Retina (tissue), 1 donor: ENCODE data around the gene CNST.
"Not testable (repeated sequence)": the region's sequence is repeated elsewhere in the genome, so short reads cannot be mapped to it uniquely, and the experiment has no call there.

ENCODE experiments used
- DNase-seq: peaks from one replicate; pipeline ENCODE4 v3.0.0-alpha.2; 2016

The CNST gene

DNA sequence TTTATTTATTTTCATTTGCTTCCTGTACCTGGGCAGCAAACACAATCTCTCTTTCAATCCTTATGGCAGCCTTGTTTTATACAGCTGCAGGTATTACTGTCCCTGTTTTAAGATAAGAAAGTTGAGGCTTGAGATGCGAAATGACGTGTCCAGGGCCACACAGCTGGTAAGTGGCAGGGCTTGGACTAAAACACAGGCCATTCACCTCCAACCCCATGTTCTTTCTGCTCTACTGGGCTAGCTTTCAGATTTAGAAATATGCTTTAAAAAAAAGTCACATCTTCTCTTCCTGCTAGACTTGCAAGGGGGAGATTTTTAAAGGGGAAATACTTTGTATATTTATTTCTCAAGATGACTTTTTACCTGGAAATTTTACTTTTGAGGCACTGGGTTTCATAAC is 62.8 kb downstream of the CNST start:
- DNase-seq: no peak

DNA sequence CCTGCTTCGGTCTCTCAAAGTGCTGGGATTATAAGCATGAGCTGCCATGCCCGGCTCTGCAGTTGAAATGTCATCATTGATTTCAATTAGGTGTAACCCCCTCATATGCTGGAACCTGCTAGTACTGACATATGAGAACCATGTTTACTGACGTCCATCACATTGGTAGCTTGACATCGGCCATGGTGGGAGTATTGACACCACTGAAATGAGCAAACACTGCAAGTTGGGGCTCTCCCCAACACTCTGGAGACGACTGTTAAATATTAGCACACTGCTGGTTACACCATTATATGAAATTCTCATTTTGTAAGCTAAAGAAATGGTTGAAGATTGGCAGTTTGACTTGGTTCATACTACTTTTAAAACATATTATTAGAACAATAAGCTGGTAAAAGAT is 63.7 kb downstream of the CNST start:
- no peak for DNase-seq

DNA sequence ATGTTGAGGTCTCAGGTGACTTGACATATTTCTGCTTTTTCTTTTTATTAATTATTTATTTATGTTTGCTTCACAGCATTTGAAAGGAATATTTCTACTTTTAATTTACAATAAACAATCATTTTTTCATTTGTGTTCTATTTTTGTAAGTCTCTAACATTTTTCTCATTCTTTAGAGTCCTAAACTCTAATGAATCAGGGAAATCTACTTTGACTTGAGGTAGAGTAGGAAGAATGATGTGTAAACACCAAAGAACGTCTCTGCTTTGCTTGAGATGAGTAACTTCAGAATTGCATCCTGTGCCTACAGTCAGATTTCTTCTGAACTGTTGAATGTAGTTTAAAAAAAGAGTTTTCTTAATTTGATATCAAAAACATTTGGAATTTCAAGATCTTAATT is 65.2 kb downstream of the CNST start:
- DNase-seq: no peak

DNA sequence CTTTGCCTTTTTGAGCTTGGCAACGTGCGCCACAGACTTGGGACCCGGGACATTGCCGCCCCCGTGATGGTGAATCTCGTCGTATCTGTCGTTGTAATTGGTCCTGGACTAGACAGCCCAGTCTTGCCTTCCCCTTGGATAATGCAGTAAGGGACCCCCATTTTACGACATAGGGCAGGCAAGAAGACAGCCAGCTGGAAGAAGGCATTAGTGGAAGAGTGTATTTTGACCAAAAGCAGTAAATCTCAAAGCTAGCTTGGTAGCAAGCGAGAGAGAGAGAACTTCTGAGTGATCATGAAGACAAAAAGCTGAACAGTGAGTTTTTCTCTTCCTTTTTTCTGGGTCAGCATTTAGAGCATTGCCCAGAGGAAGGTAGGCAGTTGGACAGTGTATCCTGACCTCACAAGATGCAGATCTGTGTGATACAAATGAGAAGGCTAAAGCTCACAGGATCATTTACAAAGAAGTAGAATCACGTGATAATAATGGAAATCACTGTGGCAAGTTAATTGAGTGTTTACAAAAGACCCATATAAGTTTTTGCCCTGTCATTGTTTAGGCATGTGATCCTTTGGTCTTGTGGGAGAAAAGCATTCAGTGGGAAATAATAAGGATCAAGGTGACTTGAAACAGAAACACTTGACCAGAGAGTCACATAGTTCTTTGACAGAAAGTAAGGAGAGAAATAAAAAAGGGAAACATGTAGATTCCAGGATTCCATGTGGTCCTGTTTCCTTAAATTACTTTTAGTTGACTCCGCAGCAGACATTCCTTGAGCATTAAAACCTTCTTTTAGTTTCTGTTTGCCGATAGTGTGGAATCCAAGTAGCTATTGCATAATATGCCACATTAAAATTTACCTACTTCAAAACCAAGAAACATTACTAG is 66.3 kb downstream of the CNST start:
- DNase-seq: no peak

DNA sequence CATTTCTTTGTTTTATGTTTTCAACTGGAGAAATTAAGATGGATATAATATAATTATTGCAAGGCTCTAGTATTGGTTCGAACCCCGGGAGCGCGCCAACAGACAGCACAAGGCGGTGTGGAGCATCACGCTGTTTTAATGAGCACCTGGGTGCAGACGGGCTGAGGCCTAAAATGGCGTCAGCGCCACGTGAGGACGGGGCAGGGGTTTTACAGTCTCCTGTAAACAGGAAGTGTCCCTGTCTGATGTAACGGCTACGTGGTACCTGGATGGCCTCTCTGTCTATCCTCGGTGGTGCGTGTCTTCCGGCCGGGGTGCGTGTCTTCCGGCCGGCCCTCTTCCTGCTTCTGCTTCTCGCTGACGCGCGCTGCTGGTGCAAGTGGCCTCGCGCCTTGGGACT is 68.4 kb downstream of the CNST start:
- DNase-seq: not testable (repeated sequence)

DNA sequence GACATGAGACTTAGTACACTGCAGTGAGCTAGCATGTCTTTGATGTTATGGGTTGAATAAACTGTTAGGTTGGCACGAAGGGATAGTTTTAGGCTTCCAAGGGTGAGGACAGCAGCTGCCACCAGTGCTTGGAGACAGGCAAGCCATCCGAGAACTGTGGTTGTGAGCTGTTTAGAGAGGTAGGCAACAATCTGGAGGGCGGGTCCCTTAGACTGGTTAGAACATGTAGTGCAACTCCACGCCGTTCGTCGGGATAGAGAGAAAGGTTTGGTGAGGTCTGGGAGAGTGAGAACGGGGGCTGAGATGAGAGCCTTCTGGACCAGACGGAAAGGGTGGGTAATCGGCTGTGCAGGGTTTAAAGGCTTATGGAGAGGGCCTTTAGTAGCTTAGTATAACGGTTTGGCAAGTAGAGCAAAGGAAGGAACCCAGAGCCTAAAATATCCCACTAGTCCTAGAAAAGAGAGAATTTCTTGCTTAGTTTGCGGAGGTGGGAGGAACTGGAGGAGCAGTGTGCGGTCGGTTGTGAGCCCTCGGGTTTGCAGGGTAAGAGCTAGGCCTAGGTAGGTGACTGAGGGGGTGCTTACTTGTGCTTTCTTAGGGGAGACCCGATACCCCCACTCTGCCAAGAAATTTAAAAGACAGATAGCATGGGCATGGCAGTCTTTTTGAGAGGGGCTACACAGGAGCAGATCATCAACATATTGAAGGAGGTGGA is 72.8 kb downstream of the CNST start:
- DNase-seq: no peak

DNA sequence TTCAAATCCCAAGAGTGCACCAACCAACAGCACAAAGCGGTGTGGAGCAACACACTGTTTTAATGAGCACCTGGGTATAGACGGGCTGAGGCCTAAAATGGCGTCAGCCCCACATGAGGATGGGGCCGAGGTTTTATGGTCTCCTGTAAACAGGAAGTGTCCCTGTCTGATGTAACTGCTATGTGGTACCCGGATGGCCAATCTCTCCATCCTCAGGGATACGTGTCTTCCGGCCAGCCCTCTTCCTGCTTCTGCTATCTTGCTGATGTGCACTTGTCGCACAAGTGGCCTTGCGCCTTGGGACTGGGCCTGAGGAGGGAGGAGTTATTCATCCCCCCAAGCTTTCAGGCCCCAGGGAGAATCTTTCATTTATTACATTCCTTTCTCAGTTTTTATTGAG is 73.5 kb downstream of the CNST start:
- no peak for DNase-seq

DNA sequence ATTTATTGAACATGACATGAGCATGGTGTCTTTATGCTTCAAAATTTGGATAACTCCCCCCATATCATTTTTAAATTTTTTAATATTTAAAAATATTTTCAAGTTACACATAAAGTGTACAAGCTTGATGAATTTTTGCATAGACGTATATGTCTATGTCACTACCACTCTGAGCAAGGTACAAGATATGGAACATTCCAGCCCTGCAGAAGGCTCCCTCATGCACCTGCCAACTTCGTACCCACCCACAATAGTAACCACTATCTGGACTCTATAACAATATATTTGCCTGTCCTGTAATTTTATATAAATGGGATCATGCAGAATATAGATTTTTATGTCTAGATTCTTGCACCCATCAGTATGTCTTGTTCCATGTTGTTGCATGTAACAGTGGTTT is 74.5 kb downstream of the CNST start:
- no peak for DNase-seq

DNA sequence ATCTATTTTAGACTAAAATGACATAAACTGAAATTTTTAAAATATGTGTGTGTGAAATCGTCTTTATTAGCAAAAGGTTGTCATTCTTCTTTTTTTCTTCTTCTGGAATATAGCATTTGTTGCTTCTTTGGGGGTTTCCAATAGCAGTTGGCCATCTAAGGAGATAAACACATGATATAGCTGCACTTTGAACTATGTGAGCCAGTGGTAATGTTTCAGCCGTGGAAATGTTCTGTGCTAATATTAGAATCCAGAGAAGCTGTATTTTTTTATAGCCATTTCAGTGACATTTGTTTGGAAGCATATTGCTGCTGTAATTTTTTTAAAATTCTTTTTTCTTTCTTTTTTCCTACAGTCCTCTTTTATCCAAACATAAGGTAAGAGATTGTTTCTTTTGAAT is 75.1 kb downstream of the CNST start:
- no peak for DNase-seq

DNA sequence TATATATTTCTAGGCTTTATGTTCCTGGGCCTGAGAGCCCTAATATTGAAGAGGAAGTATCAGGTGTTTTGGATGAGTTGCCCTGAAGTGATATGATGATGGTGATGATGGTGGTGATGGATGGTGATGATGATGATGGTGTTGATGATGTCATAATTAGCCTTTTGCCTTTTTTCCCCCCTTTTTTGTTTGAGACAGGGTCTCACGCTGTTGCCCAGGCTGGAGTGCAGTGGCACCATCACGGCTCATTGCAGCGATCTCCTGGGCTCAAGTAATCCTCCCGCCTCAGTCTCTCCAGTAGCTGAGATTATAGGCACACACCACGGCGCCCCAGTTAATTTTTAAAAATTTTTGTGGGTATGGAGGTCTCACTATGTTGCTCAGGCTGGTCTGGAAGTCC is 76.5 kb downstream of the CNST start:
- no peak for DNase-seq

DNA sequence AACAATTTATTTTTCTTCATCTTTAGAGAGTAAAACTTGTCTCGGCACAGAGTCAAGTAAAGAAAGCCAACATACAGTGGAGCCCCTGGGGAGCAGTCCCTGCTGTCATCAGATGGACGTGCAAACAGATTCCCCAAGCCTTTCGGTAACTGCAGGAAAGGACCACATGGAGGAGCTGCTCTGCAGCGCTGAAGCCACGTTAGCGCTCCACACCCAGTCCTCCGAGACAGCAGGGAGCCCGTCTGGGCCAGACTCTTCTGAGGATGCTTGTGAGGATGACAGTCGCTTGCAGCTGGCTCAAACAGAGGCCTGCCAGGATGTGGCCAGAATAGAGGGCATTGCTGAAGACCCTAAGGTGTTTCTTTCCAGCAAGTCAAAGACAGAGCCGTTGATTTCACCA is 80.9 kb downstream of the CNST start:
- peak; percentile 74 for DNase-seq

DNA sequence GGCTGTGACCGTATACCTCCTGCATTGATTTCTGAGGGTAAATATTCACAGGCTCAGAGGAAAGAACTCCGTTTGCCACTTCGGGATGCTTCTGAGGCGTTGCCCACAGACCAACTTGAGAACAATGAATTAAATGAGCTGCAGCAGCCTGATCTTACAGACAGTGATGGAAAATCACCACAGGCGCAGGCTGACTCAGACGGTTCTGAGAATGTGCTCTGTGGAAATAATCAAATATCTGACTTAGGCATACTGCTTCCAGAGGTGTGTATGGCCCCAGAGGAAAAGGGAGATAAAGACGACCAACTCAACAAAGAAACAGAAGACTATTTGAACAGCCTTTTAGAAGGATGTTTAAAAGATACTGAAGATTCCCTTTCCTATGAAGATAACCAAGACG is 81.3 kb downstream of the CNST start:
- DNase-seq: no peak

DNA sequence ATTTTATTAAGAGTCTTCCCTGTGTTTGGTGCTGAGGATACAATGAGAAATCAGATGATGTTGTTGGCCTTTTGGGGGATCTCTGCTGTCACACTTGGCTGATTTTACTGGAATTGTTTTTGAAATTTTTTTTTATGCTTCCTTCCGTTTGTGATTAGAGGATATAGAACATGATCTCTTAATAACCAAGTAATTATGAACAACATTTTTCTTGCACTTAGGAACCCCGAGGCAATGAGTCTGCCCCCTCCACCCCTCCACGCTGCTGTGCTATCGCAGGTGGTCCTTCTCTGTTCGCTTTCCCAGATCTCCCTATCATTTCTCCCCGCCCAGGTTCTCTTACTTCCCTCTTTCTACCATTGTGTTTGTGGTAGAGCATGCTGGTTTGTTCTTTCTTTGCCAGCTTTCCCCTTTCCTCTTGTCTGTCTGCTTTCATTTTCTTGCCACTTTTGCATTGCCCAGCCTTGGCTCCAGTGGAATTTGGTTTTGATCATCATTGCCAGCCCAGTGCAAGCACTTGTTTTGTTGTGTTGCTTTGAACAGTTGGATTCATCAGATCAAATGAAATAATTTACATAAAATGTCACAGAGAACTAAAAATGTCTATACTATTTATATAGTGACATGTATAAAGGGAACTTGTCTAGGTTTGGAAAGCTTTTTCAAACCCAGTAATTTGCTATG is 84.9 kb downstream of the CNST start:
- no peak for DNase-seq

DNA sequence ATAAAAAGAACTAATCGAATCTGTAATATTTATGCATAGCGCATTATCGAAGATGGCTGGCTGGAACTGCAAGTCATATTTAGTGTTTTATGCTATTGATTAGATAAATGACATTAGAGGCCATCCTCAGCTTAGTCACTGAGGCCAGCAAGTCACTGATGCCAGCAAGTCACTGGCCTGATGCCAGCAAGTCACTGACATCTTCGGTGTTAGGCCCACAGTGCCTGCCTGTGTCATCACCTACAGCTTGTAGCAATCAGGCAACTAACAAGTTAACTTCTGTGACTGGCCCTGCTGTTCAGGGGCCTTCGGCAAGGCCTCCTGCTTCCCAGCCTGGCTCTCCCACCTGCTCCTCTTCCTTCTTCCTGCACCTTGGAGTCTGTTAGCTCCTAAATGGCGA is 92.3 kb downstream of the CNST start:
- DNase-seq: no peak

DNA sequence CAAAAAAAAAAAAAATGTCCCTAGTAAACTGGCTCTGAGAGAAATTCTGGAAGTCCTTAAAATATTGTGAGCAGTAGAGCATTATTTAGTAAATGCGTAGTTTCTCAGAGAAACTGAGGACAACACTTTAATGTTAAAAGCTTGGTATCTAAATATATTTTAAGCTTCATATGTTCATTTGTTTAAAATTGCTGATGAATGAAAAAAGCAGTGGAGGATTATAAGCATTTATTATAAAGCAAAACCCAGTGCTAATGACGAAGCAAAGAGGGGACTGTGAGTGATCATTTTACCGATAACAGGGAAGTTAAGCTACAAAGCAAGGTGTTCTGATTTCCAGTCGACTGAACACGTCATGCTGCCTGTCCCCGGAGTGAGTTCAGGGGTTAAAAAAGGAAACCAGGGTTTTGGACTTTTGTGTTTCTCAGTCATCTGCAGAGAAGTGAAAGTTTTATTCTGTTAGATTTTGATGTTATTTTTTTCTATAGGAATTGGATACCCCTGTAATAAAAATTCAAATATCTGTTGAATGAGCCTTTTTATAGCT is 93.4 kb downstream of the CNST start:
- no peak for DNase-seq

DNA sequence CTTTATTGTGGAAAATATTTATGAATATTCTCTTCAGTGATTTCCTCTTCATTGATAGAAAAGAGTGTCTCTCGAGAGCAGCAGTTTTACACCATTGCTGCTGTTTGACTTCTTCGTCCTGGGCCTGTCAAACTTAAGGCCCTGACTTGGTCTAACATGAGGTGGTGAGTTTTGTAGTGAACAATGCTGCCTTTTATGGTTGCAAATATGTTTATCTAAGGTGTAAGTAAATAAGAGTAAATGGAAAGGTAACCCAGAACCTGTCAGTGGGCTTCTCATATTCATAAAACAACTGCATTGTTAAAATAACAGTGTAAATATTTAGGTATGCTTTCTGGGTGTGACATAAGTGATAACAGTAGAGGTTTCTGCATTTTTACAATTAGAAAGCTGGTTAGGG is 95.2 kb downstream of the CNST start:
- no peak for DNase-seq

DNA sequence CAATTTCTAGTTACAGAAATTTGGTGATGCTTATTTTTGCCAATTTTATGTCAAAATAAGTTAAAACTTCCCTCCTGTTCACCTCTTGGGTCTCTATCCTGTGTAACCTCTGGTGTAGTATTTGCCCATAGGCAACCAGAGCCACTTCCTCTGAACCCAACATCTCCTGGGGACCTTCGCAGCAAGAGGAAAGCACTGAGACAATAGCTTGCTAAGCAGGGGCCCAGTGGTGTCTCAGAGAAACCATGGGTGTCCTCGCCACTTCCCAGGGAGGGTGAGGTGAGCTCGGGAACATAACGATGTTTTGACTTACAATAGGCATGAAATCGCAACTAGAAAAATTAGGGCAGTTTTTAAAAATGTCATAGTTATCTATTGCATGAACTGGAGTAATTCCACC is 101.5 kb downstream of the CNST start:
- DNase-seq: no peak

DNA sequence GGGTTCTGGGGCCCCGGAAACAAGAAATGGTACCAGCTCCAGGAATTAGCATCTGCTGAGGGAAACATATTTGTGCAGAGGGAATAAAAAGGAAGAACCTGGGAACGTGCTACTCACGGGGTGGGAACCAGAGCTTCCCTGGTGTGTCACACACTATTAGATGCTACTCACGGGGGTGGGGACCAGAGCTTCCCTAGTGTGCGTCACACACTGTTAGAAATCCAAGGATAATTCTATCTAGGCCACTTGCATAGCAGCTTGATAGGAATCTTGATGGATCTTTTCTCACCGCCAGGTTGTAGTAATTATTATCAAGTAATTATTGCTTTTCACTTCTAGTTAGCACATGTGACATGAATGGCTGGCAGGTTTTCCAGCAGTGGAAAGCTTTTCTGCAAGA is 103.4 kb downstream of the CNST start:
- DNase-seq: no peak

DNA sequence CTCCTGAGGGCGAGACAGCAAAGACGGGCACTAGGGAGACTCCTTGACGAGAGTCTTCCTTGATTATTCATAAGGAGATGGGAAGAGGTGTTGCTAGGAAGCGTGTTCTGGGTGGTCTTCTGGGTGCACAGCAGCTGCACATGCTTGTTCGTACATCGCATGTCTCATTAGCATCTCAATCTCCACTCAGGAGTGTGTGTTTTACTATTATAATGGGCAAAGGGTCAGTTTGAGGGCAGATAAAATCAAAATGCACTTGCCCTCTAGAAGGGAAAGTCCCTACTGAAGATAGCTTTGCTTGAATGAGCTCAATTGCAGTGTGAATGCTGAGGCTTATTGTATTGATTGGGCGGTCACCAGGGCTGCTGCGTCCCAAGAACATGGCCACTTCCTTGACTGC is 107.8 kb downstream of the CNST start:
- no peak for DNase-seq

DNA sequence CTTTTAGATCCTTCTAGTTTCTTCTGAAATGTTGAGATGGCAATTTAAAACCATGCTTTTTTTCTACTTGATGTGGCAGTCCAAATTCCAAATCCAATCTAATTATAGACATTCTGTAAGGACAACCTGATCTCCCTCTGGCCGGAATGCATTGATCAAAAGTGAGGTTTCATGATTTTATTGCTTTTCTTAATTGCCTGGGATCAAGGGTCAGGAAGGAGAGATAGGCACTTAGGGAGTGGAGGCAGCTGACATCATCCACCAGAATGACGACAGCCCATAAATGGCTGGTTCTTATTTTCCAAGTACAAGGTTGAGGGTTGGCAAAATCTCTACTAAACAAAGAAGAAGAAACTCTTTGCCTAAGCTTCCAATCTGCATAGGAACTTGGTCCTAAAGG is 111.6 kb downstream of the CNST start:
- DNase-seq: no peak

DNA sequence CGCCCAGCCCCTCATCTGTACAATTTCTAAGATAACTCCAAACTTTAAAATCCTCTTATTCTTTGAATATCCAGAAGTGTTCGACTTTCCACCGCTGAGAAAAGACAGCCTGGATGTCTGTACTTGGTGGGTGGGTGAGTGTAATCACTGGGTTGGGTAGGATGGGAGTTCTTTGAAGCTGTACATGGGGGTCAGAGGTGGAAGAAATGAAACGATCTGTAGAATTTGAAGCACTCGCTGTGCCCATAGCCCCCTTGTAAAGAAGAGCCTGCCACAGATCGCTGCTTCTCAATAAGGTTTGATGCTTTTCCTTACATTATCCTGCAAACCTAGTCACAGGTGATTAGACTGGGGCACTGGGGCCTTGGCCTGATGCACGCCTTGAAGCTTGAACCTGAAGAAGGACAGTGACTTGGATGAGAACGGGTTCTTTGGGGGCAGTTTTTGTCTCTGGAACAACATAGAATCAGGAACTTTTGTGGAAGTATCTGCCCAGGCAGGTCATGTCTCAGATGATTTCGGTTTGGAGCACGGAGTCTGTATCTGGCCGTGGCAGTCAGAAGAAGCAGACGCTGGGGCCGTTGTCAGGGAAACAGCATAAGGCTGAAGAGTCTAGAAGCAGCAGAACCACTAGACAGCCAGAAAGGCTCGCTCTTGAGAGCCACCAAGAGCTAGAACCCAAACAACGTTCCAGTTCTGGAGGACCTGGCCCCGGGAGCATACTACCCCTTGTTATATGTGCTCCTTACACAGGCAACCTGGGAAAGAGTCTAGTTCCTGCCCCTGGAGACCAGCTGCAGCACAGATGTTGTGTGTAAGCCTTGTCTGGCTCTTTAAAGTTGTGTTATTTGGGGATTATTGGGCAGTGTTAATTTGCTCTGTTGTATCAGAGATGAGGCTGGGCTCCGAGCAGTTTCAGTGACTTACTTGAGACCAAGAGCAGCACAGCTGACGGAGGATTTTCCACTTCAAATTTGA is 112.8 kb downstream of the CNST start:
- peak; percentile 12 for DNase-seq

DNA sequence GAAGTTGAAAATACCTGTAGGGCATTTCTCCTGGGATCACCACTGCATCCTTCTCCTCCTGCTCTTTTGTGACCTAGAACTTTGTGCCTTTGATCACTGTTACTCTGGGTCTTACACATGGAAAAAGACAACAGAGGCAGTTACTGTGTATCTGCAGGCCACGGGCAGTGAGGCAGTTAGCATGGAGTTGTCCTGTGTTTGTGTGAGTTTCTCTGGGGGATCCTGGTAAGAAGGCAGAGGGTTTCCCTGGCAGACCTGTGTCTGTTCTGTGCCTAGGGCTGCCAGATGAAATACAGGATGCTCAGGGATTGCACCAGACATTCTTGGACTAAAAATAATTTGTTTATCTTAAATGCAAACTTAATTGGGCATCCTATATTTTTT is 113.5 kb downstream of the CNST start:
- DNase-seq: no peak
